ENCODE data around the gene SSX2B.
"Not testable (repeated sequence)": the region's sequence is repeated elsewhere in the genome, so short reads cannot be mapped to it uniquely, and the experiment has no call there.

Gene SSX2B, protein sequence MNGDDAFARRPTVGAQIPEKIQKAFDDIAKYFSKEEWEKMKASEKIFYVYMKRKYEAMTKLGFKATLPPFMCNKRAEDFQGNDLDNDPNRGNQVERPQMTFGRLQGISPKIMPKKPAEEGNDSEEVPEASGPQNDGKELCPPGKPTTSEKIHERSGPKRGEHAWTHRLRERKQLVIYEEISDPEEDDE

GRCh38 chrX:52750952-52751351, at the start of gene SSX2B:
Gene SSX2B (plus strand): TSS chrX:52751252. CDS start chrX:52752681, 1,429 bp downstream.
- not testable (repeated sequence) for H3K27me3 Mint-ChIP-seq; H3K36me3 Mint-ChIP-seq (ENCODE audit: low read depth); DNase-seq; H3K27ac Mint-ChIP-seq; H3K4me1 Mint-ChIP-seq; ATAC-seq; H3K9me3 Mint-ChIP-seq; H3K4me3 Mint-ChIP-seq

GRCh38 chrX:52707078-52707477, 44.0 kb upstream of the SSX2B start, which contains the start of gene SSX2:
Gene SSX2 (minus strand): TSS chrX:52707178. CDS start chrX:52705749, 1,429 bp downstream.
- not testable (repeated sequence) for H3K4me1 Mint-ChIP-seq; H3K27me3 Mint-ChIP-seq; H3K36me3 Mint-ChIP-seq (ENCODE audit: low read depth); H3K4me3 Mint-ChIP-seq; ATAC-seq; DNase-seq; H3K9me3 Mint-ChIP-seq; H3K27ac Mint-ChIP-seq

- not testable (repeated sequence) for H3K9me3 Mint-ChIP-seq; DNase-seq; H3K27me3 Mint-ChIP-seq; H3K36me3 Mint-ChIP-seq (ENCODE audit: low read depth); H3K4me1 Mint-ChIP-seq; H3K27ac Mint-ChIP-seq; H3K4me3 Mint-ChIP-seq; ATAC-seq
Observed at GRCh38 chrX:52765983-52766382, 14.9 kb downstream of the SSX2B start.

DNA sequence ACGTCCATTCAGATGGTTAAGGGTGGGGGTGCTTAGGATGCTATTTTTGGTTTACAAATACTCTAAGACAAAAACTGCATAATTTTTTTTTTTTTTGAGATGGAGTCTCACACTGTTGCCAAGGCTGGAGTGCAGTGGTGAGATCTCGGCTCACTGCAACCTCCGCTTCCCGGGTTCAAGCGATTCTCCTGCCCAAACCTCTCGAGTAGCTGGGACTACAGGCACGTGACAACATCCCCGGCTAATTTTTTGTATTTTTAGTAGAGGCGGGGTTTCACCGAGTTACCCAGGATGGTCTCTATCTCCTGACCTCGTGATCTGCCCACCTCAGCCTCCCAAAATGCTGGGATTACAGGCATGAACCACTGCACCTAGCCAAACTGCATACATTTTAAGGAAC, 22.5 kb downstream of the SSX2B start:
- not testable (repeated sequence) for DNase-seq; H3K36me3 Mint-ChIP-seq (ENCODE audit: low read depth); ATAC-seq; H3K9me3 Mint-ChIP-seq; H3K27ac Mint-ChIP-seq; H3K27me3 Mint-ChIP-seq; H3K4me1 Mint-ChIP-seq; H3K4me3 Mint-ChIP-seq

- H3K9me3 Mint-ChIP-seq; ATAC-seq; H3K4me1 Mint-ChIP-seq; H3K36me3 Mint-ChIP-seq (ENCODE audit: low read depth); H3K27me3 Mint-ChIP-seq; H3K4me3 Mint-ChIP-seq; DNase-seq; H3K27ac Mint-ChIP-seq: not testable (repeated sequence)
Observed at GRCh38 chrX:52797327-52797726, 46.3 kb downstream of the SSX2B start, which contains the start of gene SPANXN5. Gene SPANXN5 (minus strand): TSS chrX:52797427. CDS start chrX:52797348, 79 bp downstream.

DNA sequence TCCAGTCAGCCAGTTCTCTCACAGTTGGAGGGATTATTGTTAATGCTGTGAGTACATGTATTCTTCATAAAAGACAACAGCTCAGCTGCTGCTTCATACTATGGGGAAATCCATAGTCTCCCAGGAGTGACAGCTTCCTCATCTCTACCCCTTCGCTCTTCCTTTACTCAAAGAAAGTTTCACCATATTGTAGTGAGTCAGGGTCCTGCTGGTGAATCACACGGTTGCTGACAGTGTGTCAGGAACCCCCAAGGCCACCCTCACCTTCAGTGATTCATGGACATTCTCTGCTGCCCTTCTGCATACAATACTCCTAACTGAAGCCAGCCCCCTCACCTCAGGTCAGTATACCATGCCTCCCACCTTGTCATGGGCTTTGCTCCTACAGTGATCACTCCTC, 53.8 kb downstream of the SSX2B start:
- H3K27ac Mint-ChIP-seq; H3K27me3 Mint-ChIP-seq; H3K4me3 Mint-ChIP-seq; ATAC-seq; H3K36me3 Mint-ChIP-seq (ENCODE audit: low read depth); H3K9me3 Mint-ChIP-seq; DNase-seq; H3K4me1 Mint-ChIP-seq: not testable (repeated sequence)

All from activated naive CD8-positive, alpha-beta T cell treated with anti-CD3 and anti-CD28 coated beads, Interleukin-2, amount 50 U/mL, for 24 hours (primary cell).